GM18868 (cell line): ENCODE measurements around the gene TEX38.
"Not testable (repeated sequence)": the region's sequence is repeated elsewhere in the genome, so short reads cannot be mapped to it uniquely, and the experiment has no call there.

Experiments
- ATAC-seq: cut with Tn5 transposase; IDR thresholded peaks from one replicate; pipeline ENCODE4 v1.9.1; 2021; ENCODE audit warnings: mild to moderate bottlenecking, moderate library complexity; ENCODE audit not compliant: unreplicated experiment

TEX38 gene

GRCh38 chr1:46687093-46687659 lies 15.5 kb downstream of the TEX38 start:
- ATAC-seq: no peak

- no peak for ATAC-seq
Observed at GRCh38 chr1:46687921-46688509, 16.4 kb downstream of the TEX38 start.

GRCh38 chr1:46689356-46689755 lies 17.7 kb downstream of the TEX38 start:
- no peak for ATAC-seq

GRCh38 chr1:46689897-46690296 lies 18.2 kb downstream of the TEX38 start:
- ATAC-seq: no peak

GRCh38 chr1:46690931-46691421 lies 19.3 kb downstream of the TEX38 start:
- no peak for ATAC-seq

GRCh38 chr1:46691997-46692790 lies 20.5 kb downstream of the TEX38 start:
- no peak for ATAC-seq

GRCh38 chr1:46692811-46693770 lies 21.4 kb downstream of the TEX38 start:
- ATAC-seq: no peak

GRCh38 chr1:46694676-46695075 lies 23.0 kb downstream of the TEX38 start:
- not testable (repeated sequence) for ATAC-seq

- no peak for ATAC-seq
Observed at GRCh38 chr1:46697053-46697452, 25.4 kb downstream of the TEX38 start.

- no peak for ATAC-seq
Observed at GRCh38 chr1:46699666-46700065, 28.0 kb downstream of the TEX38 start.

- ATAC-seq: no peak
Observed at GRCh38 chr1:46703927-46704641, 32.4 kb downstream of the TEX38 start.

- no peak for ATAC-seq
Observed at GRCh38 chr1:46705408-46705807, 33.8 kb downstream of the TEX38 start.

GRCh38 chr1:46708121-46708520 lies 36.5 kb downstream of the TEX38 start:
- ATAC-seq: no peak

- ATAC-seq: no peak
Observed at GRCh38 chr1:46714976-46715375, 43.3 kb downstream of the TEX38 start.

GRCh38 chr1:46717654-46718053 lies 46.0 kb downstream of the TEX38 start:
- ATAC-seq: no peak

GRCh38 chr1:46718340-46718726 lies 46.7 kb downstream of the TEX38 start:
- ATAC-seq: no peak

GRCh38 chr1:46718727-46719622 lies 47.3 kb downstream of the TEX38 start, which contains the start of gene EFCAB14:
EFCAB14 (minus strand) TSS chr1:46719114; CDS start chr1:46718087, 1,027 bp downstream.
- ATAC-seq: peak; percentile 98

- no peak for ATAC-seq
Observed at GRCh38 chr1:46719689-46720088, 48.0 kb downstream of the TEX38 start.

GRCh38 chr1:46720319-46720718 lies 48.7 kb downstream of the TEX38 start:
- not testable (repeated sequence) for ATAC-seq
